Esophagus muscularis mucosa (tissue), 4 donors: ENCODE data around the gene RBL2. TPM values are rescaled to one million over a fixed set of nuclear protein-coding genes. Genes with fewer than 3 reads are reported as not detected.
"Not testable (repeated sequence)": the region's sequence is repeated elsewhere in the genome, so short reads cannot be mapped to it uniquely, and the experiment has no call there.

Experiments used
- DNase-seq: peaks from one replicate; pipeline ENCODE4 v3.0.0-alpha.2; 2017; ENCODE audit errors: extremely low spot score
- H3K27ac ChIP-seq, 4 donors: fragments of 200-600 bp; sonication (generic); replicated peaks in 1 of 4; 1 replicate in 3 of 4; 2 replicates in 1 of 4; pipeline ENCODE4 v1.5.1; 2016 to 2019; ENCODE audit warnings: mild to moderate bottlenecking in 1 of 4
- H3K27me3 ChIP-seq, 4 donors: fragments of 200-600 bp; sonication (generic); one replicate each; pipeline versions ENCODE4 v1.5.1 to v1.6.0; 2016 to 2019
- H3K36me3 ChIP-seq, 4 donors: fragments of 200-600 bp; sonication (generic); one replicate each; pipeline ENCODE4 v1.5.1; 2016 to 2019
- H3K4me1 ChIP-seq, 4 donors: fragments of 200-600 bp; sonication (generic); one replicate each; pipeline ENCODE4 v1.5.1; 2016 to 2019
- H3K4me3 ChIP-seq, 4 donors: fragments of 200-600 bp; sonication (generic); 1 replicate in 2 of 4; 2 replicates in 2 of 4; pipeline ENCODE4 v1.5.1; 2016 to 2019; ENCODE audit warnings: mild to moderate bottlenecking in 4 of 4, moderate library complexity in 1 of 4
- H3K9me3 ChIP-seq, 4 donors: fragments of 200-600 bp; sonication (generic); 1 replicate in 3 of 4; 2 replicates in 1 of 4; pipeline ENCODE4 v1.5.1; 2016 to 2019
- CTCF ChIP-seq, 3 experiments: fragments of 200-600 bp in 2 of 3; fragments of 450-650 bp in 1 of 3; sonication (generic) in 2 of 3; IDR thresholded peaks; one replicate each; pipeline ENCODE4 v1.5.1; 2017 to 2019; ENCODE audit warnings: antibody characterized with exemption in 3 of 3, mild to moderate bottlenecking in 2 of 3, moderate library complexity in 1 of 3
- EP300 ChIP-seq: sonication (generic); formaldehyde crosslinking; IDR thresholded peaks from one replicate; pipeline ENCODE4 v1.6.1; 2017; ENCODE audit warnings: antibody characterized with exemption
- POLR2A ChIP-seq: fragments of 450-650 bp; IDR thresholded peaks from one replicate; pipeline ENCODE4 v1.6.1; 2017; ENCODE audit warnings: antibody characterized with exemption, moderate library complexity, mild to moderate bottlenecking, low read depth
- POLR2AphosphoS5 ChIP-seq, 2 donors: sonication (generic); formaldehyde crosslinking; IDR thresholded peaks; one replicate each; pipeline ENCODE4 v1.6.1; 2017; ENCODE audit warnings: antibody characterized with exemption in 2 of 2
- whole genome bisulfite sequencing: methylation state at CpG from one replicate; pipeline ENCODE4 v1.1.5; 2018; 5-methylcytosine and 5-hydroxymethylcytosine counted together
- intact Hi-C: fragments of 100-400 bp; cut with DNase I; formaldehyde crosslinking; loops from one replicate; pipeline ENCODE4 v1.15.1; 2023
- total RNA-seq, 4 donors: library from RNA; depleted of rRNA; stranded (reverse); fragments of >200 nt; gene quantifications; one replicate each; pipeline versions ENCODE4 v1.1.0 to v1.2.1, GENCODE V29; 2016

RBL2 gene
- total RNA-seq, 4 donors from 2014 or later, result 72.8 to 90.3 (median 84.4) TPM

- peaks cover 10 to 27% (median 16%) of the 10 kb centered on the region in 4 donors for H3K4me1 ChIP-seq
- no peaks in the 10 kb centered on the region for H3K27me3 ChIP-seq
- DNase-seq, result no peak
- H3K36me3 ChIP-seq, result no peaks in the 10 kb centered on the region
- intact Hi-C loops, result no loop called here
- H3K9me3 ChIP-seq, result no peaks in the 10 kb centered on the region
- 91% methylated on average over 11 of the region's 12 CpGs for WGBS
- H3K27ac ChIP-seq, result no peak overlapping the region
- no peak for TF ChIP-seq EP300
- H3K4me3 ChIP-seq, result no peak overlapping the region
These were observed 77.4 kb downstream of the RBL2 start for GRCh38 chr16:53511403-53512280.

GRCh38 chr16:53512795-53513194, 78.5 kb downstream of the RBL2 start:
- H3K36me3 ChIP-seq, H3K27ac ChIP-seq, intact Hi-C loops, H3K9me3 ChIP-seq, DNase-seq, H3K4me3 ChIP-seq, H3K27me3 ChIP-seq: not testable (repeated sequence)
- 87% methylated on average over 1 of the region's 1 CpG for WGBS
- peaks cover 10 to 35% (median 17%) of the 10 kb centered on the region in 4 donors for H3K4me1 ChIP-seq

- intact Hi-C loops, result no loop called here
- Histone ChIP-seq H3K27ac (peak overlapping the region in 1 of 4 donors; percentile 22), H3K27me3 (no peaks in the 10 kb centered on the region), H3K4me1 (peaks cover 7 to 32% (median 14%) of the 10 kb centered on the region in 4 donors), H3K36me3 (no peaks in the 10 kb centered on the region), H3K9me3 (no peaks in the 10 kb centered on the region), H3K4me3 (no peak overlapping the region)
- WGBS, result 84% methylated on average over 6 of the region's 6 CpGs
- DNase-seq, result no peak
- TF ChIP-seq POLR2AphosphoS5 (IDR thresholded peaks at IDR 0.05) (peak; percentile 42 to 57), CTCF (IDR thresholded peaks at IDR 0.05) (no peak)
These were observed 81.0 kb downstream of the RBL2 start for GRCh38 chr16:53515259-53515658.

GRCh38 chr16:53515811-53516210, 81.5 kb downstream of the RBL2 start:
- Histone ChIP-seq H3K4me1 (peaks cover 1 to 26% (median 11%) of the 10 kb centered on the region in 4 donors), H3K27me3 (no peaks in the 10 kb centered on the region), H3K9me3 (no peaks in the 10 kb centered on the region), H3K27ac (peak overlapping the region in 1 of 4 donors; percentile 12), H3K36me3 (no peaks in the 10 kb centered on the region), H3K4me3 (no peak overlapping the region)
- intact Hi-C loops, result no loop called here
- WGBS, result 100% methylated on average over 2 of the region's 2 CpGs
- no peak for DNase-seq
- no peak for TF ChIP-seq POLR2A
- no peak for TF ChIP-seq CTCF (IDR thresholded peaks at IDR 0.05)
- TF ChIP-seq EP300, result no peak
- no peak for TF ChIP-seq POLR2AphosphoS5 (IDR thresholded peaks at IDR 0.05)

GRCh38 chr16:53517851-53518250, 83.6 kb downstream of the RBL2 start:
- Histone ChIP-seq H3K4me1 (peaks cover 0 to 21% (median 10%) of the 10 kb centered on the region in 4 donors), H3K27me3 (no peaks in the 10 kb centered on the region), H3K9me3 (no peaks in the 10 kb centered on the region), H3K36me3 (no peaks in the 10 kb centered on the region), H3K27ac (peak overlapping the region; percentile 30 to 68 (median 50)), H3K4me3 (no peak overlapping the region)
- WGBS, result 97% methylated on average over 4 of the region's 4 CpGs
- TF ChIP-seq POLR2AphosphoS5 (IDR thresholded peaks at IDR 0.05), result no peak
- TF ChIP-seq POLR2A, result no peak
- TF ChIP-seq EP300, result no peak
- no peak for TF ChIP-seq CTCF (IDR thresholded peaks at IDR 0.05)
- intact Hi-C loops, result no loop called here
- DNase-seq, result no peak
